AG08396 (cell line): Measurements from ENCODE around the gene PRX.
"Not testable (repeated sequence)": the region's sequence is repeated elsewhere in the genome, so short reads cannot be mapped to it uniquely, and the experiment has no call there.

Source experiments
- DNase-seq: peaks from one replicate; pipeline ENCODE4 v3.0.0; 2012; ENCODE audit warnings: low spot score, mixed read lengths

Gene PRX

GRCh38 chr19:40413291-40413845 is at the start of gene PRX:
Gene PRX (minus strand): TSS chr19:40413378. CDS start chr19:40407932, 5,446 bp downstream.
- DNase-seq: no peak

- no peak for DNase-seq
Measured at GRCh38 chr19:40461669-40462221, 48.6 kb upstream of the PRX start.

DNA sequence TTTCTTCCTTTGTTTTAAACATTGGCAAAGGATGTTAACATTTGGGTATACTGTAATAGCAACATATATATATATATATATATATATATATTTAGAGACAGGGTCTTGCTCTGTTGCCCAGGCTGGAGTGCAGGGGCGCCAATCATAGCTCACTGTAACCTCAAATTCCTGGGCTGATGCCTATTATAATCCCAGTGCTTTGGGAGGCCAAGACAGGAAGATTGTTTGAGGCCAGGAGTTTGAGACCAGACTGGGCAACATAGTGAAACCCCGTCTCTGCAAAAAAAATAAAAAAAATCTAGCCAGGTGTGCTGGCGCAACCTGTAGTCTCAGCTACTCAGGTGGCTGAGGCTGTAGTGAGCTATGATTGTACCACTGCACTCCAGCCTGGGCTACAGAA is 47.0 kb upstream of the PRX start:
- no peak for DNase-seq

- no peak for DNase-seq
Measured at GRCh38 chr19:40458597-40458974, 45.4 kb upstream of the PRX start.

- no peak for DNase-seq
Measured at GRCh38 chr19:40457953-40458596, 44.9 kb upstream of the PRX start.

GRCh38 chr19:40457048-40457447 is 43.9 kb upstream of the PRX start:
- no peak for DNase-seq

- not testable (repeated sequence) for DNase-seq
Measured at GRCh38 chr19:40453943-40454342, 40.8 kb upstream of the PRX start.

GRCh38 chr19:40453151-40453735 is 40.1 kb upstream of the PRX start:
- DNase-seq: no peak

DNA sequence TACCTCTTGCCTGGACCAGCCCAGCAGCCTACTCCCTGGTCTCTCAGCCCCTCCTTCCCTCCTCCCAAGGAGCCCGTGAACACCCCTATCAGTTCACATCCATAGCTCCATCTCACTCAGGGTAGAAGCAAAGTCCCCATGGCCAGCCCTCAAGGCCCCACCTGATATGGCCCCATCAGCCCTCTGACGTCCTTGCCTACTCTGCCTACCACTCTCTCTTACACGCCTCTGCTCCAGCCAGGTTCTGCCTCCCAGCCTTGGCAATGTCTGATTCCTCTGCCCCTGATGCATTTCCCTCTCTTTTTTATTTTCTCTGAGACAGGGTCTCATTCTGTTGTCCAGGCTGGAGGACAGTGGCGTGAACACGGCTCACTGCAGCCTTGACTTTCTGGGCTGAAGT is 38.8 kb upstream of the PRX start:
- DNase-seq: no peak

- DNase-seq: no peak
Measured at GRCh38 chr19:40450664-40451063, 37.5 kb upstream of the PRX start.

DNA sequence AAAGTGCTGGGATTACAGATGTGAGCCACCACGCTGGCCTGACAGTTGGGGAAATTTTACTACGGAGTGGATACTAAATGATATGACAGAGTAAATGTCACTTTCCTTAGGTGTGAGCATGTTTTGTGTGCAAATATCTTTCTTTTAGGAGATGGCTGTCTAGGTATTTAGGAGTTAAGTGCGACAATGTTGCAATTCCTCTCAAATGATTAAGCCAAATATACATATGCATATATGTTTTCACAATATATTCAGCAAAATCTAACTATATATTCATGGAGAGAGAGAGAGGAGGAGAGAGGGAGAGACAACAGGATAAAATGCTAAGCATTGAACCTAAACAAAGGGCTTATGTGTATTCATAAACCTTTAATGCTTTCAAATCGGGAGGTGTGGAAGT is 36.3 kb upstream of the PRX start:
- DNase-seq: no peak

- DNase-seq: no peak
Measured at GRCh38 chr19:40446263-40446784, 33.1 kb upstream of the PRX start.

DNA sequence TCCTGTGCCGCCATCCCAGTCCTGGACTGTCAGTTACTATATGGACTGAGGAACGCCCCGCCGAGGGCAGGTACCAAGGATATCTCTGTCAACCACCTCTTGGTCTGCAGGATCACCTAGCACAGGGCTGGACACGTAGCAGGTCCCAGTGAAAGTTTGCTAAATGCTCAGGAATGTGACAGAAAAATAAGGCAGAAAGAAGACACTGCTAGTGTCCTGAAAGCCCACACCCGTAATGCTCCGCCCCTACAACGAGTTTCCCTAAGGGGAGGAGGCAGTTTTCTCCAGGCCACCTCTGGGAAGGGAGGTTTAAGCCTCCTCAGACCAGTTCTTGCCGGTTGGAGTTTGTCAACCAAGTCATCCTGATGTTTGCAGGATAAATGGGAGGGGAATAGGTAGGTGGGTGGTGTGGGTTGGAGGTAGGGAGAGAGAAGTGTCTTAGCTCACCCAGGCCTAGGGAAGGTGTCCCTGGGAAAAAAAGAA is 32.6 kb upstream of the PRX start:
- no peak for DNase-seq

GRCh38 chr19:40444825-40445312 is 31.7 kb upstream of the PRX start:
- no peak for DNase-seq

- DNase-seq: peak; percentile 98
Measured at GRCh38 chr19:40444000-40444824, 31.0 kb upstream of the PRX start, which contains the start of gene SERTAD3. Gene SERTAD3 (minus strand): TSS chr19:40444335. CDS start chr19:40442080, 2,255 bp downstream.

GRCh38 chr19:40443131-40443999 is 30.2 kb upstream of the PRX start:
- DNase-seq: peak; percentile 99

DNA sequence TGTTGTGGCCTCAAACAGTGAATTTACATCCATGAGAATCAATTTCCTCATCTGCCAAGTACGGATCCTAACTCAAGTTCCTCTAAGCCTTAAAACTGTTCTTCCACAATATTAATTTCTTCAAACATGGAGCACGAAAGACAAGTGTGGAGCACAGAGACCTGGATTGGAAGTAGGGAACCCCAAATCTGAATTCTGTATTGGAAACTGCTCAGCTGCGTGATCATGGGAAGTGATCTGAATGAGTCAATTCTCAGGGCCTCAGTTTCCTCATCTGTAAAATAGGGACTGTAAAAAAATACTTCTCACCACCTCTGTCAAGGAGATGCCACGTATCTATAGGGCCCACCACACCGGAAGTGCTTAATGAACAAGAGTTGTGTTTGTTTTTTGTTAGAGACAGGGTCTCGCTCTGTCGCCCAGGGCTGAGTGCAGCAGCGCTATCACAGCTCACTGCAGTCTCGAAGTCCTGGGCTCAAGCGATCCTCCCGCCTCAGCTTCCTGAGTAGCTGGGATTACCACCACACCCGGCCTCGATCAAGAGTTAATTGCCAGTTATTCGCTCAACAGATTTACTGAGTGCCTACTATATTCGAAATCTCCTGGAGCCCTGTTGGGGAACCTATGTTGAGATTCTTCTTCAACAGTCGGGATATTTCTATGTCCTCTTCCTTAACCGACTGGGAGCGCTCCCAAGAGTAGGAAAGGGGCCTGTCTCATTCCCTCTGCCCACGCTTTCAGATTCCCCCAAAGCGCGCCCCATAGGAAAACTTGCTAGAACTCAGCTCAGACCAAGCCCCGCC is 29.4 kb upstream of the PRX start:
- no peak for DNase-seq

- DNase-seq: no peak
Measured at GRCh38 chr19:40441719-40442253, 28.6 kb upstream of the PRX start.

DNA sequence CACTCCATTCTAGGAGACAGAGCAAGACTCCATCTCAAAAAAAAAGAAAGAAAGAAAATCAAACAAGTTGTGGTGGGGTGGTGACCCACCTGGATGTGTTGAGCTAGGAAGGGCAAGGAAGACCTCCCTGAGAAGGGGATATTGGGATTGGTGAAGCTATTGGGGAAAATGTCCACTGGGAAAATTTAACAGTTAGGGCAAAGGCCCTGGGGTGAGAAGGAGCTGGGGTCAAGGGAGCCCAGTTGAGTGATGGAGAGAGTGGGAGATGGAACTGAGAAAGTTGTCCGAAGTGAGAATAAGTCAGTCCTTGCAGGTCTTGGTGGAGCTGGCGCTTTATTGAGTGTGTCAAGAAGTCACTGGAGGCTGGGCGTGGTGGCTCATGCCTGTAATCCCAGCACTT is 25.1 kb upstream of the PRX start:
- DNase-seq: no peak
